Stomach smooth muscle (tissue), 2 donors: Measurements from ENCODE around the gene PIM2.

ENCODE experiments used
- H3K27ac ChIP-seq: one replicate; pipeline ENCODE4 v1.7.0; 2013; ENCODE audit warnings: mild to moderate bottlenecking, low read length, inconsistent platforms
- H3K27me3 ChIP-seq, 2 donors: one replicate each; pipeline ENCODE4 v1.7.0; 2013; ENCODE audit warnings: low read length in 2 of 2; ENCODE audit not compliant: insufficient read depth in 2 of 2, control insufficient read depth in 1 of 2
- H3K36me3 ChIP-seq, 2 donors: one replicate each; pipeline ENCODE4 v1.7.0; 2013; ENCODE audit warnings: low read length in 2 of 2; ENCODE audit not compliant: control insufficient read depth in 2 of 2, insufficient read depth in 2 of 2
- H3K4me1 ChIP-seq: one replicate; pipeline ENCODE4 v1.7.0; 2013; ENCODE audit warnings: low read length; ENCODE audit not compliant: control insufficient read depth, insufficient read depth
- H3K4me3 ChIP-seq, 2 donors: one replicate each; pipeline ENCODE4 v1.7.0; 2013; ENCODE audit warnings: low read length in 2 of 2
- H3K9ac ChIP-seq, 2 donors: one replicate each; pipeline ENCODE4 v1.7.0; 2013; ENCODE audit warnings: low read length in 2 of 2, mild to moderate bottlenecking in 1 of 2
- H3K9me3 ChIP-seq, 2 donors: one replicate each; pipeline ENCODE4 v1.7.0; 2013; ENCODE audit warnings: low read length in 2 of 2; ENCODE audit not compliant: control insufficient read depth in 2 of 2
- donor health status: healthy.
- donor health status: Pancreatic carcinoma.

The PIM2 gene

DNA sequence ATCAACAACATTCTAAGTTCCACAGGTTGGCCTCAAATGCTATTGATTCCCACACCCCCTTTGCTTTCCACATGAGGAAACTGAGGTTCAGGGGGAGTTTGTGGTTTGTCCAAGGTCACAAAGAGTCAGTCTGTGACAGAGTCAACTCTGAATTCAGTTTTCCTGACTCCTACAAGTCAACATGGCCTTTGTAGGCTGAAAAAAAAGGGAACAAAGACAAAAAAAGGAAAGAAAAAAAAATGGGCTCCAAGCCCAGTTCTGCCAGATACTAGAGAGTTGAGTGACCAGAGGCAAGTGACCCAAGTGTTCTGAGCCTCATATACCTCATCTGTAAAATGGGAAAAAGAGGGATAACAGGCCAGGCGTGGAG lies 16.5 kb upstream of the PIM2 start:
- H3K27me3 ChIP-seq: peaks cover 0 to 8% of the 10 kb centered on the region in 2 donors
- H3K27ac ChIP-seq: no peak overlapping the region
- H3K4me1 ChIP-seq: peaks cover 4% of the 10 kb centered on the region
- no peak overlapping the region for H3K9ac ChIP-seq
- H3K4me3 ChIP-seq: no peak overlapping the region
- no peaks in the 10 kb centered on the region for H3K9me3 ChIP-seq
- H3K36me3 ChIP-seq: peaks cover 11 to 13% of the 10 kb centered on the region in 2 donors

- Histone ChIP-seq H3K27ac (no peak overlapping the region), H3K36me3 (peaks cover 11 to 12% of the 10 kb centered on the region in 2 donors)
These were observed 15.9 kb upstream of the PIM2 start for GRCh38 chrX:48934581-48935300.

DNA sequence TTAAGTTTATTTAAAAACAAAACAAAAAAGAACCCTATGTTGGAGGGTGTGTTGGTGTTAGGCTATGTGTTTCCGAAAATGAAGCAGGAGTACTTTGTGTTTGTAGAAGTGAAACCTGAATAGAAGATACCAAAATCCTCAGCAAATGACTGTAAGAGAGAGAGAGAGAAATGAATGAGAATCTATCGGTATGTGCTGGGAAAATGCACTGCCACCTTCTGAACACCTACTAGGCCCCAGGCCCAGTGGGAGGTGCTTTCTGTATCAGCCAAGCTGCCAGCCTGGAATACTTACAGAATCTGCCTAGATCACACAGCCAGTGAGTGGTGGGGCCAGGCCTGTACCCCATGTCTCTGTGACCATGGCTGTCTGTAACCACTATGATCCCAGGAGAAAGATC lies 14.9 kb upstream of the PIM2 start:
- H3K9ac ChIP-seq: no peak overlapping the region
- H3K9me3 ChIP-seq: no peaks in the 10 kb centered on the region
- no peak overlapping the region for H3K27ac ChIP-seq
- no peak overlapping the region for H3K4me3 ChIP-seq
- peaks cover 11 to 12% of the 10 kb centered on the region in 2 donors for H3K36me3 ChIP-seq
- peaks cover 0 to 6% of the 10 kb centered on the region in 2 donors for H3K27me3 ChIP-seq
- peaks cover 4% of the 10 kb centered on the region for H3K4me1 ChIP-seq

More at GRCh38 chrX:48934581-48935300, 15.9 kb upstream of the PIM2 start:
- Histone ChIP-seq H3K9ac (no peak overlapping the region), H3K9me3 (no peaks in the 10 kb centered on the region), H3K4me1 (peaks cover 4% of the 10 kb centered on the region), H3K4me3 (no peak overlapping the region), H3K27me3 (peaks cover 0 to 8% of the 10 kb centered on the region in 2 donors)

DNA sequence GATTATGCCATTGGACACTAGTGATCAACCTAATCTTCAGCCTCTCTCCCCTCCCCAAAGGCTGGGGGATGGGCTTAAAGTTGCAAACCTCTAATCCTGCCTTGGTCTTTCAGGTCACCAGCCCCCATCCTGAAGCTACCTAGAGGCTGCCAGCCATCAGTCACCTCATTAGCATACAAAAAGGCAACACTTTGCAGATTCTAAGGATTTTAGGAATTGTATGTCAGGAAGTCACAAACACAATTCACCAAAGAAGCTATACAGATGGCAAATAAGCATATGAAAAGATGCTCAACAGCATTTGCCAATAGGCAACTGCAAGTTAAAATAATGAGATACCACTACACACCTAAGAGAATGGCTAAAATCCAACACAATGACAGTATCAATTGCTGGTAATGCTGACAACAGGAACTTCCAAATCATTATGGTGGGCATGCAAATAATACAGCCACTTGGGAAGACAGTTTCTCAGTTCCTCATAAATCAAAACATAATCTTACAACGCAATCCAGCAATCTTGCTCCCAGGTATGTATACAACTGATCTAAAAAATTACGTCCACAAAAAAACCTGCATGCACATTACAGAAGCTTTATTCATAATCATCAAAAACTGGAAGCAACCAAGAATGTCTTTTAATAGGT lies 9.0 kb upstream of the PIM2 start:
- Histone ChIP-seq H3K36me3 (peaks cover 12 to 14% of the 10 kb centered on the region in 2 donors), H3K9me3 (no peaks in the 10 kb centered on the region), H3K4me1 (no peaks in the 10 kb centered on the region), H3K27ac (no peak overlapping the region), H3K27me3 (peaks cover 0 to 2% of the 10 kb centered on the region in 2 donors), H3K9ac (no peak overlapping the region), H3K4me3 (no peak overlapping the region)

DNA sequence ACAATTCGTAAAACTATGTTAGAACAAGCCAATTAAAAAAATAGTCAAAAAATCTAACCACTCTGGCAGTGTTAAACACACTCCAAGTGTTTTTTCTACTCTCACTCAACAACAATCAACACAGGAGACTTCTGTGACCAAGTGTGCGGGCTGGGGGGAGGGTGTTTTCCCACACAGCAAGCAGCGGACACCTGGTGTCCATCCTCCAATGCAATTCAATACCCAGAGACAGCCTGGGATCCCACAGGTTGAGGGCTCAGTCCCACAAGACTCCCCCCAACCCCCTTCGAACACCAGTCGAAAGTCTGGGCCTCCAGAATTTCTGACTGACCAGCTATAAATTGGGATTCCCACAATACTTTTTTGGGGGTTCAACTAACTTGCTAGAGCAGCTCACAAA lies 8.3 kb upstream of the PIM2 start:
- H3K9me3 ChIP-seq: no peaks in the 10 kb centered on the region
- H3K27me3 ChIP-seq: peaks cover 0 to 4% of the 10 kb centered on the region in 2 donors
- H3K36me3 ChIP-seq: peaks cover 13 to 17% of the 10 kb centered on the region in 2 donors
- H3K27ac ChIP-seq: no peak overlapping the region
- no peaks in the 10 kb centered on the region for H3K4me1 ChIP-seq
- no peak overlapping the region for H3K9ac ChIP-seq
- H3K4me3 ChIP-seq: no peak overlapping the region

DNA sequence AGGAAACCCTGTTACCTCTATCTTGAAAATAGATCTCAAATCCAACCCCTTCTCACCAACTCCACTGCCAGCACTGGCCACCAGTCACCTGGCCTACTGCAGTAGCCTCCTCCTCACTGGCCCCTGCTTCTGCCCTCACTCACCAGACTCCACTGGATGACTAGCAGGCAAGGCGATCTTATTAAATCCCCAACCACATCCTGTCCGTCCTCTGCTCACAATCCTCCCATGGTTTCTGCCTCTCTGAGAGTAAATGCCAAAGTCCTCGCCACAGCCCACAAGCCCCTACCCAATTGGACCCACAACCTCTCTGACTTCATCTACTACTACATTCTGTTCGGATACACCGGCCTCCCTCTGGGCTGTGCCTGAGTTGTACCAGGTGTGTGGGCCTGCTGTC lies 5.4 kb upstream of the PIM2 start:
- Histone ChIP-seq H3K9ac (no peak overlapping the region), H3K4me3 (no peak overlapping the region), H3K27ac (no peak overlapping the region), H3K9me3 (no peaks in the 10 kb centered on the region), H3K27me3 (peaks cover 0 to 8% of the 10 kb centered on the region in 2 donors), H3K4me1 (peaks cover 7% of the 10 kb centered on the region), H3K36me3 (peaks cover 13 to 16% of the 10 kb centered on the region in 2 donors)

GRCh38 chrX:48923771-48924170 lies 4.9 kb upstream of the PIM2 start:
- peaks cover 13 to 16% of the 10 kb centered on the region in 2 donors for H3K36me3 ChIP-seq
- no peaks in the 10 kb centered on the region for H3K9me3 ChIP-seq
- no peak overlapping the region for H3K4me3 ChIP-seq
- peaks cover 0 to 8% of the 10 kb centered on the region in 2 donors for H3K27me3 ChIP-seq
- no peak overlapping the region for H3K9ac ChIP-seq
- H3K4me1 ChIP-seq: peaks cover 7% of the 10 kb centered on the region
- H3K27ac ChIP-seq: no peak overlapping the region

GRCh38 chrX:48920718-48921104 lies 1.9 kb upstream of the PIM2 start:
- no peak overlapping the region for H3K9ac ChIP-seq
- H3K9me3 ChIP-seq: no peaks in the 10 kb centered on the region
- H3K27ac ChIP-seq: no peak overlapping the region
- H3K36me3 ChIP-seq: peaks cover 13 to 14% of the 10 kb centered on the region in 2 donors
- no peak overlapping the region for H3K4me3 ChIP-seq
- H3K27me3 ChIP-seq: peaks cover 0 to 11% of the 10 kb centered on the region in 2 donors
- H3K4me1 ChIP-seq: peaks cover 9% of the 10 kb centered on the region

DNA sequence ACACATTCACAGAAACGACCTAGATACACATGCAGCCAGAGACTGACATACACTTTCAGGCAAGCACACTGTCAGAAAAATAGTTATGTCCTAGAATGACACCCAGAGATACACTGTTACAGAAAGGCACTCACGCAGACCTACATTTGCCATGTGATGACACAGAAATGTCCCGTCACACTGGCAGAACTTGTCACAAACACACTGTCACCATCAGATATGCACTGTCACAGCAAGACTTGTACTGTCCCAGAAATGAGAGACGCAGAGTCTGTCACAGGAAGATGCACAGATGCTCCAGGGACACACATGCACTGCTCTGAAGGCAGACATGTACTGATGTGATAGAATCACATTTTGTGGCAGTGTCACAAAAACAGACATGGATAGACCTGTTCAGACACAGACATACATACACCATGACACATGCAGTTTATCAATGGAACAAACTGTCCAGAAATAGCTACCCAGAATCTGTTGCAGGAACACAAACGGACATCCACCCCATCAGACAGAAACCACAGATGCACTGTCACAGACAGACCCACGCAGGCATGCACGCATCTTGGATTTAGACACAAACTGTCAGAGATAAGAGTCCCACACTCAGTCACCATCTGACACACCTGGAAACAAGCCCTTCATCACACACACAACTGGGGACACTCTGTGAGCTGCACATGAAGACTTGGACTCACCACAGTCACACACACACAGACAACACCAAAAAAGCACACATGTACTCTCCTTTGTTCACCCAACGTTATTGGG lies 1.3 kb upstream of the PIM2 start:
- Histone ChIP-seq H3K4me1 (peaks cover 9% of the 10 kb centered on the region), H3K36me3 (peaks cover 10 to 12% of the 10 kb centered on the region in 2 donors), H3K9me3 (no peaks in the 10 kb centered on the region), H3K4me3 (peak overlapping the region in 1 of 2 donors; percentile 72), H3K9ac (peak overlapping the region in 1 of 2 donors; percentile 21), H3K27me3 (peaks cover 0 to 11% of the 10 kb centered on the region in 2 donors), H3K27ac (peak overlapping the region; percentile 80)

DNA sequence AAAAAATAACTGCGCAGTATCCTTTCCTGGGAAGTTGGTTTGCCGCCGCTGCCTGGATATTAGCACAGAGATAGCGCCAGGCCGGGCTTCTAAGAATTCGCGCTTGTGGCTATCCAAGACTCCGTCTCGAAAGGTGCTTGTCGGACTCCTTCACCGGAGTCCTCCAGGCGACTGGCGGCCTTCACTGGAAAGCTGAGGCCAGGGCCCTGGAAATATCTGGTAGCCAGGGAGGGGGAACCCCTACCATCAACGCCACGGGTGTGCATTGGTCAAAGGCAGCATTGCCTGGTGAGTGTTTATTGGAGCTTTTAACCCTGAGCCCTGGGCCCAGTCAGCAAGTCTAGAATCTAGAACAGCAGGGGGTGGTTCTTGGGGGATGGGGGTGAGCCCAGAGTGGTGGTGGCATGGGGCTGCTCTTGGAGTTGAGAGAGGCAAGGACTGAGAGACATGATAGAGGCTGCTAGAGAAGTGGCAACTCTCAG lies 577 bp upstream of the PIM2 start:
- Histone ChIP-seq H3K4me1 (peaks cover 9% of the 10 kb centered on the region), H3K27ac (peak overlapping the region; percentile 80), H3K27me3 (peaks cover 0 to 10% of the 10 kb centered on the region in 2 donors), H3K9ac (peak overlapping the region; percentile 51 to 55), H3K4me3 (peak overlapping the region; percentile 55 to 72), H3K9me3 (no peaks in the 10 kb centered on the region), H3K36me3 (peaks cover 9 to 16% of the 10 kb centered on the region in 2 donors)
